Thyroid gland (tissue), 4 donors: Measurements from ENCODE around the gene SPCS1.

Experiments
- POLR2A ChIP-seq, 2 donors: fragments of 450-650 bp; IDR thresholded peaks; one replicate each; pipeline ENCODE4 v1.6.1; 2017; ENCODE audit warnings: antibody characterized with exemption in 2 of 2, mild to moderate bottlenecking in 2 of 2, moderate library complexity in 1 of 2
- TF ChIP-seq, protein P1 (sequence below), 6 experiments: fragments of 200-600 bp in 3 of 6; fragments of 450-650 bp in 3 of 6; sonication (generic) in 3 of 6; IDR thresholded peaks; one replicate each; pipeline ENCODE4 v1.5.1; 2016 to 2019; ENCODE audit warnings: antibody characterized with exemption in 6 of 6, mild to moderate bottlenecking in 2 of 6, inconsistent platforms in 1 of 6, moderate library complexity in 1 of 6

DNA sequence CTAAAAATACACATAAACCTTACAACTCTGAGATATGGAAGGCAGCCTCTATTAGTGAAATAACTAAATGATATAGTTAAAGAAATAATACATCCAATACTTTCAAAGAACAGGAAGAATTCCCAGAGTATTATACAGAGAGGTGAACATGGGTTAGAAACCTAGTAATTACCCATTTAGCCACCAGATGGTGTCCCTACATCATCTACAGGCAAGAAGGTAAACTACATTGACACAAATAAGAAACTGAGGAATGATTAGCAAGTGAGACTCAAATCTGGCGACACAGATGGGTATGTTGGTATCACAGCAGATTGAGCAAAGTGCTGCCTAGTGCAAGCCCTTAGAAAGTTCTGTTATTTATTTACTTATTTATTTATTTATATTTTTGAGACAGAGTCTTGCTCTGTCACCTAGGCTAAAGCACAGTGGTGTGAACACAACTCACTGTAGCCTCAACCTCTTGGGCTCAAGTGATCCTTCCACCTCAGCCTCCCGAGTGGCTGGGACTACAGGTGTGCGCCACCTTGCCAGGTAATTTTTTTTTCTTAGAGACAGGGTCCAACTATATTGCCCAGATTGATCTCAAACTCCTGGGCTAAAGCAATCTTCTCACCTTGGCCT, 36.6 kb downstream of the SPCS1 start:
- TF ChIP-seq, protein P1, sequence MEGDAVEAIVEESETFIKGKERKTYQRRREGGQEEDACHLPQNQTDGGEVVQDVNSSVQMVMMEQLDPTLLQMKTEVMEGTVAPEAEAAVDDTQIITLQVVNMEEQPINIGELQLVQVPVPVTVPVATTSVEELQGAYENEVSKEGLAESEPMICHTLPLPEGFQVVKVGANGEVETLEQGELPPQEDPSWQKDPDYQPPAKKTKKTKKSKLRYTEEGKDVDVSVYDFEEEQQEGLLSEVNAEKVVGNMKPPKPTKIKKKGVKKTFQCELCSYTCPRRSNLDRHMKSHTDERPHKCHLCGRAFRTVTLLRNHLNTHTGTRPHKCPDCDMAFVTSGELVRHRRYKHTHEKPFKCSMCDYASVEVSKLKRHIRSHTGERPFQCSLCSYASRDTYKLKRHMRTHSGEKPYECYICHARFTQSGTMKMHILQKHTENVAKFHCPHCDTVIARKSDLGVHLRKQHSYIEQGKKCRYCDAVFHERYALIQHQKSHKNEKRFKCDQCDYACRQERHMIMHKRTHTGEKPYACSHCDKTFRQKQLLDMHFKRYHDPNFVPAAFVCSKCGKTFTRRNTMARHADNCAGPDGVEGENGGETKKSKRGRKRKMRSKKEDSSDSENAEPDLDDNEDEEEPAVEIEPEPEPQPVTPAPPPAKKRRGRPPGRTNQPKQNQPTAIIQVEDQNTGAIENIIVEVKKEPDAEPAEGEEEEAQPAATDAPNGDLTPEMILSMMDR (IDR thresholded peaks at IDR 0.05), result peak in 4 of 6 experiments; percentile 20 to 46 (median 42)
- TF ChIP-seq POLR2A (IDR thresholded peaks at IDR 0.05), result no peak
